PC-3 (cell line): ENCODE data around the gene SEPTIN12.

Source experiments
- CTCF ChIP-seq: fragments of 300-600 bp; sonication (generic); conservative IDR thresholded peaks from 2 replicates; pipeline ENCODE4 v1.5.1; 2017; ENCODE audit warnings: antibody characterized with exemption, low read depth, mild to moderate bottlenecking, low read length
- EZH2 ChIP-seq: fragments of 300-600 bp; sonication (generic); IDR thresholded peaks from one replicate; pipeline ENCODE4 v1.6.1; 2017; ENCODE audit warnings: antibody characterized with exemption, mild to moderate bottlenecking, low read length; ENCODE audit not compliant: unreplicated experiment
- EZH2phosphoT487 ChIP-seq: fragments of 300-600 bp; sonication (generic); IDR thresholded peaks from 2 replicates; pipeline ENCODE4 v1.6.1; 2018; ENCODE audit warnings: mild to moderate bottlenecking, antibody characterized with exemption, low read length, borderline replicate concordance

GRCh38 chr16:4745274-4745569 lies 42.9 kb downstream of the SEPTIN12 start:
- TF ChIP-seq CTCF (no peak), EZH2 (no peak), EZH2phosphoT487 (no peak)
